HG02943 (cell line): Measurements from ENCODE around the gene SLC6A18.
"Not testable (repeated sequence)": the region's sequence is repeated elsewhere in the genome, so short reads cannot be mapped to it uniquely, and the experiment has no call there.

Experiments used
- ATAC-seq: cut with Tn5 transposase; IDR thresholded peaks from one replicate; pipeline ENCODE4 v1.9.1; 2021; ENCODE audit warnings: mild to moderate bottlenecking, low read depth, moderate library complexity; ENCODE audit not compliant: unreplicated experiment

Gene SLC6A18

GRCh38 chr5:1283729-1284041, 58.5 kb downstream of the SLC6A18 start:
- not testable (repeated sequence) for ATAC-seq

GRCh38 chr5:1284336-1284970, 59.3 kb downstream of the SLC6A18 start:
- ATAC-seq, result not testable (repeated sequence)

GRCh38 chr5:1285141-1285540, 60.0 kb downstream of the SLC6A18 start:
- ATAC-seq, result no peak

- no peak for ATAC-seq
These were observed 60.7 kb downstream of the SLC6A18 start for GRCh38 chr5:1285883-1286291.

- no peak for ATAC-seq
These were observed 63.5 kb downstream of the SLC6A18 start for GRCh38 chr5:1288439-1289335.

GRCh38 chr5:1289559-1289958, 64.4 kb downstream of the SLC6A18 start:
- ATAC-seq, result not testable (repeated sequence)

GRCh38 chr5:1290956-1291355, 65.8 kb downstream of the SLC6A18 start:
- not testable (repeated sequence) for ATAC-seq

GRCh38 chr5:1291611-1292080, 66.5 kb downstream of the SLC6A18 start:
- no peak for ATAC-seq

GRCh38 chr5:1292139-1292538, 67.0 kb downstream of the SLC6A18 start:
- ATAC-seq, result no peak

GRCh38 chr5:1292846-1293415, 67.8 kb downstream of the SLC6A18 start:
- ATAC-seq, result no peak

- no peak for ATAC-seq
These were observed 68.4 kb downstream of the SLC6A18 start for GRCh38 chr5:1293416-1294205.

- no peak for ATAC-seq
These were observed 69.1 kb downstream of the SLC6A18 start for GRCh38 chr5:1294206-1294834.

- no peak for ATAC-seq
These were observed 69.9 kb downstream of the SLC6A18 start, which contains the start of gene TERT for GRCh38 chr5:1294835-1295649. Gene TERT, minus strand, starts transcription at chr5:1295068. Its CDS starts 79 bp downstream, at chr5:1294989.

GRCh38 chr5:1295650-1296037, 70.5 kb downstream of the SLC6A18 start:
- no peak for ATAC-seq
